GM19023 (cell line): ENCODE measurements around the gene CTXND2.
A peak's percentile ranks its signal among the peaks of the same experiment; 100 is the strongest.
"Not testable (repeated sequence)": the region's sequence is repeated elsewhere in the genome, so short reads cannot be mapped to it uniquely, and the experiment has no call there.

ENCODE experiments used
- ATAC-seq: cut with Tn5 transposase; IDR thresholded peaks from one replicate; pipeline ENCODE4 v1.9.1; 2021; ENCODE audit warnings: mild to moderate bottlenecking, moderate library complexity; ENCODE audit not compliant: unreplicated experiment

The CTXND2 gene

GRCh38 chr1:150888727-150889126 is 1.8 kb downstream of the CTXND2 start:
- no peak for ATAC-seq

GRCh38 chr1:150890033-150890416 is 3.1 kb downstream of the CTXND2 start:
- no peak for ATAC-seq

GRCh38 chr1:150893336-150893913 is 6.5 kb downstream of the CTXND2 start:
- no peak for ATAC-seq

- no peak for ATAC-seq
These were observed 8.7 kb downstream of the CTXND2 start for GRCh38 chr1:150895618-150896017.

GRCh38 chr1:150899795-150900194 is 12.9 kb downstream of the CTXND2 start:
- ATAC-seq: not testable (repeated sequence)

GRCh38 chr1:150902346-150902745 is 15.4 kb downstream of the CTXND2 start:
- no peak for ATAC-seq

- no peak for ATAC-seq
These were observed 15.8 kb downstream of the CTXND2 start for GRCh38 chr1:150902751-150903150.

GRCh38 chr1:150905301-150905700 is 18.4 kb downstream of the CTXND2 start:
- no peak for ATAC-seq

GRCh38 chr1:150906329-150906728 is 19.4 kb downstream of the CTXND2 start:
- no peak for ATAC-seq

GRCh38 chr1:150906813-150907212 is 19.9 kb downstream of the CTXND2 start:
- ATAC-seq: no peak

- no peak for ATAC-seq
These were observed 22.7 kb downstream of the CTXND2 start for GRCh38 chr1:150909585-150910180.

GRCh38 chr1:150912623-150913022 is 25.7 kb downstream of the CTXND2 start:
- ATAC-seq: no peak

- no peak for ATAC-seq
These were observed 30.5 kb downstream of the CTXND2 start for GRCh38 chr1:150917387-150917786.

- ATAC-seq: peak; percentile 39
These were observed 35.6 kb downstream of the CTXND2 start for GRCh38 chr1:150922519-150922975.

- no peak for ATAC-seq
These were observed 38.1 kb downstream of the CTXND2 start for GRCh38 chr1:150925080-150925479.

- ATAC-seq: peak; percentile 93
These were observed 39.3 kb downstream of the CTXND2 start, which contains the start of gene SETDB1 for GRCh38 chr1:150926097-150926741. TSS of gene SETDB1 (plus strand) at chr1:150926363. CDS start at chr1:150927715, 1,352 bp downstream.

GRCh38 chr1:150927624-150928023 is 40.7 kb downstream of the CTXND2 start:
- no peak for ATAC-seq

- no peak for ATAC-seq
These were observed 41.4 kb downstream of the CTXND2 start for GRCh38 chr1:150928286-150928685.

GRCh38 chr1:150928775-150929174 is 41.8 kb downstream of the CTXND2 start:
- not testable (repeated sequence) for ATAC-seq

GRCh38 chr1:150931773-150932172 is 44.8 kb downstream of the CTXND2 start:
- ATAC-seq: no peak

GRCh38 chr1:150944856-150945255 is 57.9 kb downstream of the CTXND2 start:
- no peak for ATAC-seq

GRCh38 chr1:150954708-150955107 is 67.8 kb downstream of the CTXND2 start:
- no peak for ATAC-seq
